ENCODE results near the gene ST3GAL6.

Gene ST3GAL6

GRCh38 chr3:98740324-98740723 lies 22.8 kb upstream of the ST3GAL6 start:
- no peak for DNase-seq (ENCODE audit: low spot score)

GRCh38 chr3:98741121-98741716 lies 21.9 kb upstream of the ST3GAL6 start:
- peak; percentile 62 for DNase-seq (ENCODE audit: low spot score)

- no peak for DNase-seq (ENCODE audit: low spot score)
These were observed 20.1 kb upstream of the ST3GAL6 start for GRCh38 chr3:98743071-98743470.

- DNase-seq (ENCODE audit: low spot score), result no peak
These were observed 18.9 kb upstream of the ST3GAL6 start for GRCh38 chr3:98744283-98744682.

GRCh38 chr3:98745718-98746117 lies 17.4 kb upstream of the ST3GAL6 start:
- no peak for DNase-seq (ENCODE audit: low spot score)

- no peak for DNase-seq (ENCODE audit: low spot score)
These were observed 17.0 kb upstream of the ST3GAL6 start for GRCh38 chr3:98746122-98746521.

- no peak for DNase-seq (ENCODE audit: low spot score)
These were observed 16.3 kb upstream of the ST3GAL6 start for GRCh38 chr3:98746882-98747281.

- peak; percentile 41 for DNase-seq (ENCODE audit: low spot score)
These were observed 12.7 kb upstream of the ST3GAL6 start for GRCh38 chr3:98750276-98750919.

GRCh38 chr3:98754483-98754882 lies 8.7 kb upstream of the ST3GAL6 start:
- no peak for DNase-seq (ENCODE audit: low spot score)

GRCh38 chr3:98755601-98756000 lies 7.5 kb upstream of the ST3GAL6 start:
- DNase-seq (ENCODE audit: low spot score), result no peak

- DNase-seq (ENCODE audit: low spot score), result no peak
These were observed 3.5 kb upstream of the ST3GAL6 start for GRCh38 chr3:98759629-98760028.

- no peak for DNase-seq (ENCODE audit: low spot score)
These were observed 1.4 kb upstream of the ST3GAL6 start for GRCh38 chr3:98761643-98762229.

- DNase-seq (ENCODE audit: low spot score), result no peak
These were observed 779 bp downstream of the ST3GAL6 start for GRCh38 chr3:98763819-98764418.

- DNase-seq (ENCODE audit: low spot score), result no peak
These were observed 1.3 kb downstream of the ST3GAL6 start for GRCh38 chr3:98764472-98764884.

GRCh38 chr3:98765721-98766120 lies 2.6 kb downstream of the ST3GAL6 start:
- DNase-seq (ENCODE audit: low spot score), result no peak

- DNase-seq (ENCODE audit: low spot score), result no peak
These were observed 3.8 kb downstream of the ST3GAL6 start for GRCh38 chr3:98766924-98767323.

GRCh38 chr3:98768961-98769360 lies 5.8 kb downstream of the ST3GAL6 start:
- no peak for DNase-seq (ENCODE audit: low spot score)

GRCh38 chr3:98769448-98769847 lies 6.3 kb downstream of the ST3GAL6 start:
- DNase-seq (ENCODE audit: low spot score), result no peak

GRCh38 chr3:98770261-98771039 lies 7.3 kb downstream of the ST3GAL6 start:
- peak; percentile 77 for DNase-seq (ENCODE audit: low spot score)

- DNase-seq (ENCODE audit: low spot score), result no peak
These were observed 8.9 kb downstream of the ST3GAL6 start for GRCh38 chr3:98772022-98772421.

- no peak for DNase-seq (ENCODE audit: low spot score)
These were observed 12.5 kb downstream of the ST3GAL6 start for GRCh38 chr3:98775459-98776139.

GRCh38 chr3:98776140-98776493 lies 13.0 kb downstream of the ST3GAL6 start:
- no peak for DNase-seq (ENCODE audit: low spot score)

Measured in kidney tubule cell (primary cell).